SK-N-SH treated with all-trans-retinoic acid at 6 μM for 48 hours (cell line): ENCODE results near the gene TBC1D16.

Experiments used
- ATAC-seq: fragments of 200-7000 bp; cut with Tn5 transposase; 3 replicates; pipeline ENCODE4 v1.9.1; 2020; ENCODE audit warnings: mild to moderate bottlenecking, moderate library complexity
- ARNTL ChIP-seq: fragments of 450-650 bp; formaldehyde crosslinking; IDR thresholded peaks from 2 replicates; pipeline ENCODE4 v1.5.0; 2020; ENCODE audit warnings: low read depth, mild to moderate bottlenecking, moderate library complexity, borderline replicate concordance
- BACH2 ChIP-seq: fragments of 250-450 bp; sonication (Bioruptor Pico); IDR thresholded peaks from 2 replicates; pipeline ENCODE4 v1.9.0; 2021; ENCODE audit warnings: mild to moderate bottlenecking, borderline replicate concordance
- CSDC2 ChIP-seq: fragments of 250-450 bp; sonication (Bioruptor Pico); IDR thresholded peaks from 2 replicates; pipeline ENCODE4 v1.5.0; 2020; ENCODE audit warnings: mild to moderate bottlenecking, moderate library complexity
- CSRNP3 ChIP-seq: fragments of 250-450 bp; sonication (Bioruptor Pico); IDR thresholded peaks from 2 replicates; pipeline ENCODE4 v1.5.1; 2021; ENCODE audit warnings: mild to moderate bottlenecking, moderate library complexity
- ESRRG ChIP-seq: fragments of 250-450 bp; sonication (Bioruptor Pico); IDR thresholded peaks from 2 replicates; pipeline ENCODE4 v1.6.1; 2021; ENCODE audit warnings: mild to moderate bottlenecking
- GLIS3 ChIP-seq: fragments of 250-450 bp; sonication (Bioruptor Pico); IDR thresholded peaks from 2 replicates; pipeline ENCODE4 v1.5.0; 2020; ENCODE audit warnings: mild to moderate bottlenecking, moderate library complexity
- ISL1 ChIP-seq: fragments of 250-450 bp; sonication (Bioruptor Pico); IDR thresholded peaks from 2 replicates; pipeline ENCODE4 v2.1.2; 2022; ENCODE audit warnings: mild to moderate bottlenecking, moderate library complexity
- PATZ1 ChIP-seq: fragments of 250-450 bp; sonication (Bioruptor Pico); IDR thresholded peaks from 2 replicates; pipeline ENCODE4 v1.8.0; 2020; ENCODE audit warnings: mild to moderate bottlenecking, moderate library complexity, borderline replicate concordance
- POU6F1 ChIP-seq: fragments of 250-450 bp; sonication (Bioruptor Pico); IDR thresholded peaks from 2 replicates; pipeline ENCODE4 v1.8.0; 2021; ENCODE audit warnings: low read depth, mild to moderate bottlenecking, moderate library complexity, borderline replicate concordance
- PPARA ChIP-seq: fragments of 250-450 bp; sonication (Bioruptor Pico); IDR thresholded peaks from 2 replicates; pipeline ENCODE4 v1.5.0; 2020; ENCODE audit warnings: mild to moderate bottlenecking, borderline replicate concordance
- SNAI2 ChIP-seq: fragments of 250-450 bp; sonication (Bioruptor Pico); IDR thresholded peaks from 2 replicates; pipeline ENCODE4 v1.5.0; 2020; ENCODE audit warnings: mild to moderate bottlenecking, moderate library complexity
- TCF4 ChIP-seq: fragments of 250-450 bp; sonication (Bioruptor Pico); IDR thresholded peaks from 2 replicates; pipeline ENCODE4 v1.8.0; 2021; ENCODE audit warnings: mild to moderate bottlenecking, moderate library complexity, borderline replicate concordance
- TOX ChIP-seq: fragments of 250-450 bp; sonication (Bioruptor Pico); IDR thresholded peaks from 2 replicates; pipeline ENCODE4 v1.8.0; 2021; ENCODE audit warnings: mild to moderate bottlenecking, moderate library complexity, borderline replicate concordance
- TSHZ2 ChIP-seq: fragments of 250-450 bp; sonication (Bioruptor Pico); IDR thresholded peaks from 2 replicates; pipeline ENCODE4 v1.5.0; 2020; ENCODE audit warnings: mild to moderate bottlenecking, moderate library complexity
- ZC3H10 ChIP-seq: fragments of 250-450 bp; sonication (Bioruptor Pico); IDR thresholded peaks from 2 replicates; pipeline ENCODE4 v1.5.1; 2021; ENCODE audit warnings: mild to moderate bottlenecking, moderate library complexity
- ZFP3 ChIP-seq: fragments of 250-450 bp; sonication (Bioruptor Pico); IDR thresholded peaks from 2 replicates; pipeline ENCODE4 v1.5.0; 2020; ENCODE audit warnings: mild to moderate bottlenecking, moderate library complexity
- ZFP30 ChIP-seq: fragments of 450-650 bp; formaldehyde crosslinking; IDR thresholded peaks from 2 replicates; pipeline ENCODE4 v1.5.0; 2022; ENCODE audit warnings: mild to moderate bottlenecking, moderate library complexity
- ZNF565 ChIP-seq: fragments of 450-650 bp; formaldehyde crosslinking; conservative IDR thresholded peaks from 2 replicates; pipeline ENCODE4 v1.5.0; 2020; ENCODE audit warnings: low read depth, mild to moderate bottlenecking, moderate library complexity
- ZNF70 ChIP-seq: fragments of 450-650 bp; formaldehyde crosslinking; IDR thresholded peaks from 2 replicates; pipeline ENCODE4 v1.5.0; 2020; ENCODE audit warnings: mild to moderate bottlenecking, moderate library complexity
- ZNF8 ChIP-seq: fragments of 450-650 bp; formaldehyde crosslinking; IDR thresholded peaks from 2 replicates; pipeline ENCODE4 v1.5.0; 2020; ENCODE audit warnings: mild to moderate bottlenecking, moderate library complexity

The TBC1D16 gene

GRCh38 chr17:80007939-80008338 lies 27.7 kb downstream of the TBC1D16 start:
- TF ChIP-seq ARNTL (no peak), POU6F1 (no peak), PATZ1 (CRISPR knock-in tag) (no peak), ISL1 (no peak), ZC3H10 (CRISPR knock-in tag) (no peak), TOX (CRISPR knock-in tag) (no peak), CSRNP3 (CRISPR knock-in tag) (no peak), BACH2 (CRISPR knock-in tag) (no peak), ESRRG (CRISPR knock-in tag) (no peak), TSHZ2 (no peak), ZFP3 (CRISPR knock-in tag) (no peak), GLIS3 (no peak), ZNF8 (CRISPR knock-in tag) (no peak), PPARA (no peak), ZNF70 (CRISPR knock-in tag) (no peak), ZFP30 (CRISPR knock-in tag) (no peak), CSDC2 (CRISPR knock-in tag) (no peak), TCF4 (CRISPR knock-in tag) (no peak), ZNF565 (CRISPR knock-in tag) (no peak), SNAI2 (CRISPR knock-in tag) (no peak)
- TF ChIP-seq, all 23 proteins: peak for 0
- no peak for ATAC-seq

GRCh38 chr17:80006811-80007752 lies 28.6 kb downstream of the TBC1D16 start:
- no peak for TF ChIP-seq ISL1
- no peak for TF ChIP-seq POU6F1
- no peak for TF ChIP-seq TCF4 (CRISPR knock-in tag)
- TF ChIP-seq PATZ1 (CRISPR knock-in tag): no peak
- TF ChIP-seq CSRNP3 (CRISPR knock-in tag): no peak
- TF ChIP-seq SNAI2 (CRISPR knock-in tag): no peak
- no peak for ATAC-seq
